ENCODE results near the gene TMOD3. TPM values are rescaled to one million over a fixed set of nuclear protein-coding genes. Genes with fewer than 3 reads are reported as not detected.

Gene TMOD3
- total RNA-seq, 1 donor from 2014 or later = 37.4 TPM

- Histone ChIP-seq H3K4me3 (no peak overlapping the region), H4K20me1 (ENCODE audit: low read depth) (peaks cover 50% of the 10 kb centered on the region), H3K9me3 (ENCODE audit: low read depth) (no peaks in the 10 kb centered on the region), H3K79me2 (ENCODE audit: low read depth) (peaks cover 60% of the 10 kb centered on the region), H3K27me3 (no peaks in the 10 kb centered on the region), H2AFZ (replicated peaks) (no peak overlapping the region), H3K27ac (no peak overlapping the region), H3K4me2 (no peak overlapping the region), H3K9ac (no peak overlapping the region), H3K4me1 (peaks cover 21% of the 10 kb centered on the region), H3F3A (ENCODE audit: low read depth) (no peaks in the 10 kb centered on the region), H3K36me3 (no peaks in the 10 kb centered on the region)
- Mint-ChIP-seq H3K4me1 (peaks cover 32% of the 10 kb centered on the region), H3K36me3 (no peaks in the 10 kb centered on the region), H3K27ac (no peak overlapping the region), H3K4me3 (no peak overlapping the region), H3K9me3 (no peaks in the 10 kb centered on the region), H3K27me3 (ENCODE audit: insufficient read depth, low read depth) (no peaks in the 10 kb centered on the region)
- TF ChIP-seq EZH2 (IDR thresholded peaks at IDR 0.05) (no peak), CTCF (IDR thresholded peaks at IDR 0.05) (no peak), EZH2phosphoT487 (IDR thresholded peaks at IDR 0.05) (no peak)
- DNase-seq (ENCODE audit: low spot score) = no peak
Measured at GRCh38 chr15:51840692-51841091, 11.2 kb downstream of the TMOD3 start.

DNA sequence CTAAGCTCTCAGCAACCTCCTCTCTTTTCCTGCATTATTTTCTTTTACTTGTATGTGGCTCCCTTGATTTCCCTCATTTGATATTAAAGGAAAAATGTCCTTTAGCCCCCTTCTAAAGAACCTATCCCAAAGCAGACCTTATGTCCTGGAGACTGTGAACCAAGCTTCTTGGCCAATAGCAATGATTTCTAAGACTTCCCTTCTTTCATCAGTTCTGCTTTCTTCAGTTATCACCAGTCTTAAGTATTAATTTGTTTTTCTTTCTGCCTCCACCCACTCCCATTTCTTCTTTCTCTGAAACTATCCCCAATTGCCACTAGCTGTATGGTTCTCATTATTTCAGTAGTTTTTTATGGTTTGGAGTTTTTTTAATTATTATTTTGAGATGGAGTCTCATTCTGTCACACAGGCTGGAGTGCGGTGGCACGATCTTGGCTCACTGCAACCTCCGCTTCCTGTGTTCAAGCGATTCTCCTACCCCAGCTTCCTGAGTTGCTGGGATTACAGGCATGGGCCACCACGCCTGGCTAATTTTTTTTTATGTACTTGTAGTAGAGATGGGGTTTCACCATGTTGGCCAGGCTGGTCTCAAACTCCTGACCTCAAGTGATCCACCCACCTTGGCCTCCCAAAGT, 12.1 kb downstream of the TMOD3 start:
- Mint-ChIP-seq H3K27ac (no peak overlapping the region), H3K4me1 (peaks cover 34% of the 10 kb centered on the region), H3K36me3 (no peaks in the 10 kb centered on the region), H3K4me3 (no peak overlapping the region), H3K9me3 (no peaks in the 10 kb centered on the region), H3K27me3 (ENCODE audit: insufficient read depth, low read depth) (peaks cover 3% of the 10 kb centered on the region)
- peaks cover 45% of the 10 kb centered on the region for H4K20me1 ChIP-seq (ENCODE audit: low read depth)
- no peaks in the 10 kb centered on the region for H3K27me3 ChIP-seq
- no peaks in the 10 kb centered on the region for H3K9me3 ChIP-seq (ENCODE audit: low read depth)
- no peak for TF ChIP-seq EZH2phosphoT487 (IDR thresholded peaks at IDR 0.05)
- TF ChIP-seq CTCF (IDR thresholded peaks at IDR 0.05) = no peak
- TF ChIP-seq EZH2 (IDR thresholded peaks at IDR 0.05) = no peak
- H3K79me2 ChIP-seq (ENCODE audit: low read depth) = peaks cover 53% of the 10 kb centered on the region
- H3K4me3 ChIP-seq = no peak overlapping the region
- no peak for DNase-seq (ENCODE audit: low spot score)
- no peak overlapping the region for H3K4me2 ChIP-seq
- H3K36me3 ChIP-seq = no peaks in the 10 kb centered on the region
- H3K9ac ChIP-seq = no peak overlapping the region
- H3K27ac ChIP-seq = no peak overlapping the region
- no peaks in the 10 kb centered on the region for H3F3A ChIP-seq (ENCODE audit: low read depth)
- H2AFZ ChIP-seq (replicated peaks) = no peak overlapping the region
- peaks cover 18% of the 10 kb centered on the region for H3K4me1 ChIP-seq

GRCh38 chr15:51842265-51842664, 12.8 kb downstream of the TMOD3 start:
- Mint-ChIP-seq H3K4me3 (no peak overlapping the region), H3K27ac (no peak overlapping the region), H3K27me3 (ENCODE audit: insufficient read depth, low read depth) (peaks cover 3% of the 10 kb centered on the region), H3K9me3 (no peaks in the 10 kb centered on the region), H3K36me3 (no peaks in the 10 kb centered on the region), H3K4me1 (peaks cover 31% of the 10 kb centered on the region)
- Histone ChIP-seq H3K4me3 (no peak overlapping the region), H2AFZ (replicated peaks) (no peak overlapping the region), H3K9me3 (ENCODE audit: low read depth) (no peaks in the 10 kb centered on the region), H3F3A (ENCODE audit: low read depth) (no peaks in the 10 kb centered on the region), H3K27me3 (no peaks in the 10 kb centered on the region), H3K4me2 (no peak overlapping the region), H3K79me2 (ENCODE audit: low read depth) (peaks cover 48% of the 10 kb centered on the region), H3K4me1 (peaks cover 17% of the 10 kb centered on the region), H3K27ac (no peak overlapping the region), H4K20me1 (ENCODE audit: low read depth) (peaks cover 39% of the 10 kb centered on the region), H3K9ac (no peak overlapping the region), H3K36me3 (no peaks in the 10 kb centered on the region)
- no peak for TF ChIP-seq CTCF (IDR thresholded peaks at IDR 0.05)
- no peak for TF ChIP-seq EZH2phosphoT487 (IDR thresholded peaks at IDR 0.05)
- no peak for TF ChIP-seq EZH2 (IDR thresholded peaks at IDR 0.05)
- DNase-seq (ENCODE audit: low spot score) = no peak

Data from neural progenitor cell (in vitro differentiated cells).